Suprapubic skin (tissue), 4 donors: ENCODE data around the gene CD244.

Experiments used
- CTCF ChIP-seq, 2 donors: fragments of 200-600 bp in 1 of 2; fragments of 450-650 bp in 1 of 2; sonication (generic) in 1 of 2; IDR thresholded peaks; one replicate each; pipeline ENCODE4 v1.5.1; 2016 to 2019; ENCODE audit warnings: antibody characterized with exemption in 2 of 2, mild to moderate bottlenecking in 1 of 2, moderate library complexity in 1 of 2
- EP300 ChIP-seq: sonication (generic); formaldehyde crosslinking; IDR thresholded peaks from one replicate; pipeline ENCODE4 v1.6.1; 2017; ENCODE audit warnings: antibody characterized with exemption
- POLR2AphosphoS5 ChIP-seq, 3 donors: sonication (generic); formaldehyde crosslinking; IDR thresholded peaks; one replicate each; pipeline ENCODE4 v1.6.1; 2017; ENCODE audit warnings: antibody characterized with exemption in 3 of 3

GRCh38 chr1:160888926-160889325, 26.2 kb upstream of the CD244 start:
- TF ChIP-seq CTCF (IDR thresholded peaks at IDR 0.05) (no peak), POLR2AphosphoS5 (IDR thresholded peaks at IDR 0.05) (no peak), EP300 (no peak)
